ENCODE measurements around the gene CCR2.

CCR2 gene

DNA sequence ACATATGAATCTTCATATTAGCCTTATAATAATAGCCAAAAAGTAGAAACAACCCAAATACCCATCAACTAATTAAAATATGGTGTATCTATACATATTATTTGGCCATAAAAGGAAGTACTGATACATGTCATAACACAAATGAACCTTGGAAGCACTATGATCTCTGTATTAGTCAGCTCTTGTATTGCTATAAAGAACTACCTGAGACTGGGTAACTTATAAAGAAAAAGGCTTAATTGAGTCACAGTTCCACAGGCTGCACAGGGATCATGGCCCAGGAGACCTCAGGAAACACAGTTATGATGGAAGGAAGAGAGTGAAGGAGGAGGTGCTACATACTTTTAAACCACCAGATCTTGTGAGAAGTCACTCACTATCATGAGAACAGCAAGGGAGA lies 16.0 kb upstream of the CCR2 start:
- Histone ChIP-seq H2AFZ (ENCODE audit: low read depth, low read length) (no peak overlapping the region), H3K4me1 (ENCODE audit: insufficient read depth, low read length) (no peaks in the 10 kb centered on the region), H3K36me3 (ENCODE audit: insufficient read depth, low read length) (no peaks in the 10 kb centered on the region), H3K27me3 (ENCODE audit: insufficient read depth, low read length) (no peaks in the 10 kb centered on the region), H3K9me3 (ENCODE audit: low read length) (no peaks in the 10 kb centered on the region), H3K4me3 (ENCODE audit: low read length) (no peak overlapping the region)

GRCh38 chr3:46338840-46339239 lies 15.1 kb upstream of the CCR2 start:
- H3K9me3 ChIP-seq (ENCODE audit: low read length) = no peaks in the 10 kb centered on the region
- no peaks in the 10 kb centered on the region for H3K36me3 ChIP-seq (ENCODE audit: insufficient read depth, low read length)
- no peaks in the 10 kb centered on the region for H3K27me3 ChIP-seq (ENCODE audit: insufficient read depth, low read length)
- H3K4me3 ChIP-seq (ENCODE audit: low read length) = no peak overlapping the region
- H2AFZ ChIP-seq (ENCODE audit: low read depth, low read length) = no peak overlapping the region
- no peaks in the 10 kb centered on the region for H3K4me1 ChIP-seq (ENCODE audit: insufficient read depth, low read length)

GRCh38 chr3:46344476-46344875 lies 9.4 kb upstream of the CCR2 start:
- Histone ChIP-seq H2AFZ (ENCODE audit: low read depth, low read length) (no peak overlapping the region), H3K36me3 (ENCODE audit: insufficient read depth, low read length) (no peaks in the 10 kb centered on the region), H3K27me3 (ENCODE audit: insufficient read depth, low read length) (no peaks in the 10 kb centered on the region), H3K4me1 (ENCODE audit: insufficient read depth, low read length) (no peaks in the 10 kb centered on the region), H3K4me3 (ENCODE audit: low read length) (no peak overlapping the region), H3K9me3 (ENCODE audit: low read length) (no peaks in the 10 kb centered on the region)

DNA sequence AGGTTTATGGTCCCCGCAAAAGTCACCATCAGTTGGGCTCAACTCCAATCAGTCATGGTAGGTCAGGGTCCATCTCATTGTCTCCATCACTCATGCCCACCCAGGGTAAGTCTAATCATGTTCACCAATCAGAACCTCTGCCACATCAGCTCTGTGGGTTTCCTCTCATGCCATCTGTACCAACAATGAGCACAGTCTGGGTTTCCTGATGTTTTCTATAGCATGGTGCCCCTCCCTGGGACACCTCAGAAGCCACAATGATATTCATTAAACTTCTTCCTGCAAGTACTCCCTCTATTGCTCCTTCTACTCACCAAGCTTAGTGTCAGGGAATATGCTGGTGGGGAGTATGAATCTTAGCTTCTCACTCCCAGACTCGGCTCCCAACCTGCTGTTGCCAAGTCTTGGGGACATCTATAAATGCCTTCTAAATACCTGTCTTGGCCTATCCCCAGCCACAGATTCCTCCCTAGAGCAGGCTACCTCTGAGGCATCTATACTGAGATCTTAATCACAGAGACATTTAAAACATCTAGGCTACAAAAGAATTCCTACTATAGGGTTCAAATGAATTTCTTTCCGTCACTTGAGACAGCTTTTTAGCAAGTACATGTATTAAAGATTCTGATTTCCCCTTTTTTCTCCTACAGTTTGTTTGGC lies 5.0 kb upstream of the CCR2 start:
- no peaks in the 10 kb centered on the region for H3K36me3 ChIP-seq (ENCODE audit: insufficient read depth, low read length)
- no peaks in the 10 kb centered on the region for H3K9me3 ChIP-seq (ENCODE audit: low read length)
- H3K27me3 ChIP-seq (ENCODE audit: insufficient read depth, low read length) = no peaks in the 10 kb centered on the region

DNA sequence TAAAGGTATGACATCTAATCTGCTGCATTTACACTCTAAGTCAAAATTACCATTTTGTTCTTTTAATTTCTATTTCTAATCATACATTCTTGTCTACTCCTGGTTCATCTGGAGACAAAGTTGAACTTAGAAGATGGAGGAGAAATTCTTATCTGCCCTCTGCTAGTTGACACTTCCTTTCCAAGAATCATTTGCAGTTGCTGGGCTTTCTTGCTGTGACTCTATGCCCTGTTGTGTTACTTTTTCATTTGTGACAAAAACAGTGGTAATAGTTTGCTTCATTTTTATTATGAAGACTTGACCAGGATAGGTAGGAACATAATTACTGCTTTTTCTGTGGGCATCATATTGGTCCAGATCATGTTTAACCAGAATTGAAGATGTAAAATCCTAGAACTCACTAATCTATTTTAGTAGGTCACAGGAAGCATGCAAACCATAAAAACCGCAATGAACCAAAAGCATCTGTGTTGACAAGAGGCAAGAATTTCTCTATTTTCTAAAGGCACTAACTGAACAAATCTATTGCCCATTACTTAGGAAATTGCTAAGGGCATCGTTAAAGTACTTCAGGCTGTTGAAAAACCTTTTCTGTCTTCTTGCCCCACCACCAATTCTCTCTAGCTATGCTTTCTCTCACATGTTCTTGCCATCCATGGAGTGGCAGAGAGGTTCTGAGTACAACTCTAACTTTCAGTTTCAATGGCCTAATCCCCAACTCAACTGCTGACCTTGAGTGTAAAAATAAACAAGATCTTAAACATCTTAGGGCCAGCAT lies 4.2 kb upstream of the CCR2 start:
- H3K4me1 ChIP-seq (ENCODE audit: insufficient read depth, low read length) = no peaks in the 10 kb centered on the region
- H3K36me3 ChIP-seq (ENCODE audit: insufficient read depth, low read length) = no peaks in the 10 kb centered on the region
- H3K9me3 ChIP-seq (ENCODE audit: low read length) = no peaks in the 10 kb centered on the region
- no peaks in the 10 kb centered on the region for H3K27me3 ChIP-seq (ENCODE audit: insufficient read depth, low read length)
- H2AFZ ChIP-seq (ENCODE audit: low read depth, low read length) = no peak overlapping the region
- H3K4me3 ChIP-seq (ENCODE audit: low read length) = no peak overlapping the region

More for the DNA sequence above, 5.0 kb upstream of the CCR2 start:
- no peak overlapping the region for H2AFZ ChIP-seq (ENCODE audit: low read depth, low read length)
- H3K4me3 ChIP-seq (ENCODE audit: low read length) = no peak overlapping the region
- H3K4me1 ChIP-seq (ENCODE audit: insufficient read depth, low read length) = no peaks in the 10 kb centered on the region

DNA sequence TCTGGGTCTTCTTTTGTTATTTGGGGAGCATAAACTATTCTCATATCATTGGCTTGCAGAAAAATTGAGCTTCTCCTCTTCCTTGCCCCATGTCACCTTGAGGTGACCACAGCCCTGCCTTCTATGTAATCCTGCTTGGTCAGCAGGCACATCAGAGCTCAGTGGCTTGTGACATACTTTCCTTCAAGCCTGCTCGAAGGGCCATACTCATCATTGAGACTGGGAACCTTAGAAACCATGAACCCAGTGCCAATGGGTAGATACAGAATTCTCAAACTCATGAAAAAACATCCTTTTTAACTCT lies 3.7 kb upstream of the CCR2 start:
- no peaks in the 10 kb centered on the region for H3K36me3 ChIP-seq (ENCODE audit: insufficient read depth, low read length)
- H3K4me1 ChIP-seq (ENCODE audit: insufficient read depth, low read length) = no peaks in the 10 kb centered on the region
- H3K9me3 ChIP-seq (ENCODE audit: low read length) = no peaks in the 10 kb centered on the region
- H3K4me3 ChIP-seq (ENCODE audit: low read length) = no peak overlapping the region
- no peak overlapping the region for H2AFZ ChIP-seq (ENCODE audit: low read depth, low read length)
- no peaks in the 10 kb centered on the region for H3K27me3 ChIP-seq (ENCODE audit: insufficient read depth, low read length)

DNA sequence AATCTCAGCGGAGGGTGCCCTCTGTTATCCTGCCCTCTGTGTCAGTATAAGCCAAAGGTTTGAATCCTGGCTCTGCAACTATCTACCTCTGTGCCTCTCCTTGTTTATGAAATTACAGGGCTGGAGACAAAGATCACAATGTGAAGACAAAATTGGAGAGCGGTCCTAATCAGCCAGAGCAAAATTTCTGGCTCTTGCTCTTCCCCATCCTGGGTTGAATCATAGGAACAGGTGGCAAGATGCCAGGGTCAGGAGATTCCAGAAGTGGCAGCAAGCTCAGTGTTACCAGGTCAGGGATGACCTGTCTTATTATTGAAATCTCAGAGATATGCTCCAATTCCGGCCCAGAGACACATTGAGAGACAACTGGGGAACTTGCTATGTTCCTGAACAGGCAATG lies 2.3 kb upstream of the CCR2 start:
- no peaks in the 10 kb centered on the region for H3K27me3 ChIP-seq (ENCODE audit: insufficient read depth, low read length)

GRCh38 chr3:46353090-46353489 lies 821 bp upstream of the CCR2 start:
- no peaks in the 10 kb centered on the region for H3K36me3 ChIP-seq (ENCODE audit: insufficient read depth, low read length)
- no peak overlapping the region for H2AFZ ChIP-seq (ENCODE audit: low read depth, low read length)
- H3K4me1 ChIP-seq (ENCODE audit: insufficient read depth, low read length) = no peaks in the 10 kb centered on the region
- H3K9me3 ChIP-seq (ENCODE audit: low read length) = no peaks in the 10 kb centered on the region
- H3K27me3 ChIP-seq (ENCODE audit: insufficient read depth, low read length) = no peaks in the 10 kb centered on the region
- H3K4me3 ChIP-seq (ENCODE audit: low read length) = no peak overlapping the region

More for the DNA sequence above, 2.3 kb upstream of the CCR2 start:
- no peak overlapping the region for H2AFZ ChIP-seq (ENCODE audit: low read depth, low read length)
- H3K4me3 ChIP-seq (ENCODE audit: low read length) = no peak overlapping the region
- H3K9me3 ChIP-seq (ENCODE audit: low read length) = no peaks in the 10 kb centered on the region
- no peaks in the 10 kb centered on the region for H3K4me1 ChIP-seq (ENCODE audit: insufficient read depth, low read length)
- H3K36me3 ChIP-seq (ENCODE audit: insufficient read depth, low read length) = no peaks in the 10 kb centered on the region

DNA sequence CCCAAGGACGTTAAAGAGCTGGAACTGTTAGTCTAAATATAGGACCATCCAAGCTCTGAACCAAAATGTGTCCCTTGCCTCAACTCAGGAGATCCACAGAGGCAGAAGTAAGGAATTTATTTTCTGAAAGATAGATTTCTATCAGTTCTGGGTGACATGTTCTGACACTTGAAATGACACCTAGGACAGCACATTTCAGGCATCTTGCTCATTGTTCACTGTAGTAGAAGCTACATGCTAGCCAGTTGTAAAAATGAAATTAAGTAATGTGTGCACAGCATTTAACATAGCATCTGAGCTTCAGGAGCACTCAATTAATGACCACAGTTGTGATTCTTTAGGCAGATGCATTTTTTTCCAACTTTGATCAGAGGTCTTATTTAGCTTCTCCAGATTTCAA lies 567 bp downstream of the CCR2 start:
- Histone ChIP-seq H3K4me1 (ENCODE audit: insufficient read depth, low read length) (no peaks in the 10 kb centered on the region), H2AFZ (ENCODE audit: low read depth, low read length) (no peak overlapping the region), H3K36me3 (ENCODE audit: insufficient read depth, low read length) (no peaks in the 10 kb centered on the region), H3K4me3 (ENCODE audit: low read length) (no peak overlapping the region), H3K27me3 (ENCODE audit: insufficient read depth, low read length) (no peaks in the 10 kb centered on the region), H3K9me3 (ENCODE audit: low read length) (no peaks in the 10 kb centered on the region)

DNA sequence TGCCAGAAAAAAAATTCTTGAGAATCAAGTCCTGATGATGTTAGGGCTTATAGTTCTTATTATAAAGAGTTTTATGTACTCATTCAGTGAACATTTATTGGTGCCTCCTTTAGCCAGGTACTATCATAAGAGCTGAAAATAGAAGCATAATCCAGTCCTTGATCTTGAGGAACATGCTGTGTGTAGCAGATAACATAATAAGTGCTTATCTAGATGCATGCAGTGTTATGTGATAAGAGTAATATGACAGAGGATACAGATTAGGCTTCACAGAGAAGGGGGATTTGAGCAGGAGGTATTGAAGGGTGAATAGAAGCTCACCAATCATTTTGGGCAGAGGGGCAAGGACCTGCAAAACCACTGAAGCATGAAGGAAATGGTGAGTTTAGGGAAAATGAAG lies 1.1 kb downstream of the CCR2 start:
- H3K9me3 ChIP-seq (ENCODE audit: low read length) = no peaks in the 10 kb centered on the region
- no peaks in the 10 kb centered on the region for H3K36me3 ChIP-seq (ENCODE audit: insufficient read depth, low read length)
- no peaks in the 10 kb centered on the region for H3K27me3 ChIP-seq (ENCODE audit: insufficient read depth, low read length)
- H2AFZ ChIP-seq (ENCODE audit: low read depth, low read length) = no peak overlapping the region
- H3K4me1 ChIP-seq (ENCODE audit: insufficient read depth, low read length) = no peaks in the 10 kb centered on the region
- H3K4me3 ChIP-seq (ENCODE audit: low read length) = no peak overlapping the region

DNA sequence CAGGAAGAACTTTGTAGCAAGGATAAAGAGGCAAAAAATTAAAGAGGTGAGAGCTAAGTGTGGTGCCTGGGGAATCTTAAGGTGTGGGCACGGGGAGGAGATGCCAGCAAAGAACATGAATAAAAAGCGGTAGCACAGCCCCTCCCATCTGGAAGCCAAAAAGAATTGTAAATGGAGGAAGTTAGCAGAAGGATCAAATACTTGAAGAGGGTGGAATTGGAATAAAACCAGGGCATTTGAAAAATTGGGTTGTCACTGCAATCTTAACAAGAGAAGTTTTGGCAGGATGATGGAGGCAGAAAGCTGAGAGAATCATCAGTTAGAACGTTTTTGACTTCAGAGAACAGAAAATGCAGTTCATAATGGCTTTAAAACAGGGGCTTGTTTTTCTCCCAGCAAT lies 2.4 kb downstream of the CCR2 start:
- H3K4me1 ChIP-seq (ENCODE audit: insufficient read depth, low read length) = no peaks in the 10 kb centered on the region
- no peak overlapping the region for H3K4me3 ChIP-seq (ENCODE audit: low read length)
- H3K36me3 ChIP-seq (ENCODE audit: insufficient read depth, low read length) = no peaks in the 10 kb centered on the region
- H3K27me3 ChIP-seq (ENCODE audit: insufficient read depth, low read length) = no peaks in the 10 kb centered on the region
- H2AFZ ChIP-seq (ENCODE audit: low read depth, low read length) = no peak overlapping the region
- H3K9me3 ChIP-seq (ENCODE audit: low read length) = no peaks in the 10 kb centered on the region

DNA sequence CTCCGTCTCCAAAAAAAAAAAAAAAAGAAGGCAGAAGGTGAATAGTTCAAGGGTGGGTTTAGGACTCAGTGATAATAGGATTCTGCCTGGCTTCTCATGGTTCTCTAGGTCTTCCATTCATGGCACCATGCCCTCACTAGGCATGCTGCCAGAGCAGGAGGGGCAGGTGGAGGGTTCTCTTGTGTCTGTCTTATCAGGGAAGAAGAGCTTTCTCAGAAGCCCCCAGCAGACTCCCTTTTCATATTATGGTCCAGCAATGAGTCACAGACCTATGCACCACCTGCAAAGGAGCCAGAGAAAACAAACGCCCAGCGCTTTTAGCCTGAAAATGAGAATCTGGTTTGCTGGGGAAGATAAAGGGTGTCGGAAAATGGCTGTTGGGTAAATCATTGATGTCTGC lies 3.0 kb downstream of the CCR2 start:
- Histone ChIP-seq H3K4me1 (ENCODE audit: insufficient read depth, low read length) (no peaks in the 10 kb centered on the region), H3K4me3 (ENCODE audit: low read length) (no peak overlapping the region), H3K9me3 (ENCODE audit: low read length) (no peaks in the 10 kb centered on the region), H3K36me3 (ENCODE audit: insufficient read depth, low read length) (no peaks in the 10 kb centered on the region), H3K27me3 (ENCODE audit: insufficient read depth, low read length) (no peaks in the 10 kb centered on the region), H2AFZ (ENCODE audit: low read depth, low read length) (no peak overlapping the region)

DNA sequence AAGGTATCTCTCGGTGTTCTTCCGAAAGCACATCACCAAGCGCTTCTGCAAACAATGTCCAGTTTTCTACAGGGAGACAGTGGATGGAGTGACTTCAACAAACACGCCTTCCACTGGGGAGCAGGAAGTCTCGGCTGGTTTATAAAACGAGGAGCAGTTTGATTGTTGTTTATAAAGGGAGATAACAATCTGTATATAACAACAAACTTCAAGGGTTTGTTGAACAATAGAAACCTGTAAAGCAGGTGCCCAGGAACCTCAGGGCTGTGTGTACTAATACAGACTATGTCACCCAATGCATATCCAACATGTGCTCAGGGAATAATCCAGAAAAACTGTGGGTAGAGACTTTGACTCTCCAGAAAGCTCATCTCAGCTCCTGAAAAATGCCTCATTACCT lies 4.6 kb downstream of the CCR2 start:
- no peaks in the 10 kb centered on the region for H3K9me3 ChIP-seq (ENCODE audit: low read length)
- no peaks in the 10 kb centered on the region for H3K36me3 ChIP-seq (ENCODE audit: insufficient read depth, low read length)
- H3K4me3 ChIP-seq (ENCODE audit: low read length) = no peak overlapping the region
- H3K27me3 ChIP-seq (ENCODE audit: insufficient read depth, low read length) = no peaks in the 10 kb centered on the region
- H2AFZ ChIP-seq (ENCODE audit: low read depth, low read length) = no peak overlapping the region
- H3K4me1 ChIP-seq (ENCODE audit: insufficient read depth, low read length) = no peaks in the 10 kb centered on the region
